ENCODE data around the gene RMND1.
"Not testable (repeated sequence)": the region's sequence is repeated elsewhere in the genome, so short reads cannot be mapped to it uniquely, and the experiment has no call there.

Gene RMND1

GRCh38 chr6:151451417-151451949, 443 bp downstream of the RMND1 start:
- peak overlapping the region; percentile 71 for H3K4me3 ChIP-seq (replicated peaks; ENCODE audit: low read depth, low read length)
- no peaks in the 10 kb centered on the region for H3K27me3 ChIP-seq (replicated peaks; ENCODE audit: control insufficient read depth, insufficient read depth, low read length)
- TF ChIP-seq, protein P1, sequence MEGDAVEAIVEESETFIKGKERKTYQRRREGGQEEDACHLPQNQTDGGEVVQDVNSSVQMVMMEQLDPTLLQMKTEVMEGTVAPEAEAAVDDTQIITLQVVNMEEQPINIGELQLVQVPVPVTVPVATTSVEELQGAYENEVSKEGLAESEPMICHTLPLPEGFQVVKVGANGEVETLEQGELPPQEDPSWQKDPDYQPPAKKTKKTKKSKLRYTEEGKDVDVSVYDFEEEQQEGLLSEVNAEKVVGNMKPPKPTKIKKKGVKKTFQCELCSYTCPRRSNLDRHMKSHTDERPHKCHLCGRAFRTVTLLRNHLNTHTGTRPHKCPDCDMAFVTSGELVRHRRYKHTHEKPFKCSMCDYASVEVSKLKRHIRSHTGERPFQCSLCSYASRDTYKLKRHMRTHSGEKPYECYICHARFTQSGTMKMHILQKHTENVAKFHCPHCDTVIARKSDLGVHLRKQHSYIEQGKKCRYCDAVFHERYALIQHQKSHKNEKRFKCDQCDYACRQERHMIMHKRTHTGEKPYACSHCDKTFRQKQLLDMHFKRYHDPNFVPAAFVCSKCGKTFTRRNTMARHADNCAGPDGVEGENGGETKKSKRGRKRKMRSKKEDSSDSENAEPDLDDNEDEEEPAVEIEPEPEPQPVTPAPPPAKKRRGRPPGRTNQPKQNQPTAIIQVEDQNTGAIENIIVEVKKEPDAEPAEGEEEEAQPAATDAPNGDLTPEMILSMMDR (IDR thresholded peaks at IDR 0.05; ENCODE audit: insufficient read depth, low read length, poor library complexity, severe bottlenecking) = no peak
- DNase-seq (ENCODE audit: extremely low read depth, insufficient read length) = no peak
- H3K36me3 ChIP-seq (ENCODE audit: control insufficient read depth, insufficient read depth, low read length) = no peaks in the 10 kb centered on the region

DNA sequence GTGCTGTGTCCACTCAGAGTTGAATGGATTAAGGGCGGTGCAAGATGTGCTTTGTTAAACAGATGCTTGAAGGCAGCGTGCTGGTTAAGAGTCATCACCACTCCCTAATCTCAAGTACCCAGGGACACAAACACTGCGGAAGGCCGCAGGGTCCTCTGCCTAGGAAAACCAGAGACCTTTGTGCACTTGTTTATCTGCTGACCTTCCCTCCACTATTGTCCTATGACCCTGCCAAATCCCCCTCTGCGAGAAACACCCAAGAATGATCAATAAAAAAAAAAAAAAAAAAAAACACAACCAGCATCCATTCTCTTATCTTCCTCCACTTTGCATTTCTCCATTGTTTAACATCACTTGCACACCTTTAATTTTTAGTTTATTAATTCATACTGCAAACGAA, 998 bp downstream of the RMND1 start:
- not testable (repeated sequence) for H3K36me3 ChIP-seq (ENCODE audit: control insufficient read depth, insufficient read depth, low read length); DNase-seq (ENCODE audit: extremely low read depth, insufficient read length); H3K27me3 ChIP-seq (replicated peaks; ENCODE audit: control insufficient read depth, insufficient read depth, low read length)
- H3K4me3 ChIP-seq (replicated peaks; ENCODE audit: low read depth, low read length) = peak overlapping the region; percentile 71

- TF ChIP-seq, protein P1 (IDR thresholded peaks at IDR 0.05; ENCODE audit: insufficient read depth, low read length, poor library complexity, severe bottlenecking) = no peak
- H3K36me3 ChIP-seq (ENCODE audit: control insufficient read depth, insufficient read depth, low read length) = no peaks in the 10 kb centered on the region; the same call in 1 of the 2 replicates
- H3K27me3 ChIP-seq (replicated peaks; ENCODE audit: control insufficient read depth, insufficient read depth, low read length) = no peaks in the 10 kb centered on the region
- H3K4me3 ChIP-seq (replicated peaks; ENCODE audit: low read depth, low read length) = no peak overlapping the region
- DNase-seq (ENCODE audit: extremely low read depth, insufficient read length) = no peak
Observed at GRCh38 chr6:151448623-151449022, 3.3 kb downstream of the RMND1 start.

DNA sequence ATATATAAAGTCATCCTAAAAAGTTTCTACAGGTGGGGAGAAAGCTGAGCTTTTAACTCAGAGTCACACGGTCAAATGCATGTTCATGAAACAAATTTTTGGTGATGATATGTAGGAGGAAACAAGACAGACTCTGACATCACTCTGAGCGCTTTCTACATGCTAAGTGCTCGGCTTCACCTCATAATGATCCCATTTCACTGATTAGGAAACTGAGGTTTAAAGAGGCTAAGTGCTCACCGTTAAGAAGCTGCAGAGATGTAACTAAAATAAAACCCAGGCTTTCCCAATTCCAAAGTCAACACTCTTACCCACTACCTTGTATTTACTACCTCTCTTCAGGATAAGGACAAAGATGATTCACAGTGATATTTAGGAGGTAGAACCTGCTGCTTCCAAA, 4.7 kb downstream of the RMND1 start:
- no peak for DNase-seq (ENCODE audit: extremely low read depth, insufficient read length)
- Histone ChIP-seq H3K36me3 (ENCODE audit: control insufficient read depth, insufficient read depth, low read length) (no peaks in the 10 kb centered on the region; the same call in 1 of the 2 replicates), H3K27me3 (replicated peaks; ENCODE audit: control insufficient read depth, insufficient read depth, low read length) (no peaks in the 10 kb centered on the region), H3K4me3 (replicated peaks; ENCODE audit: low read depth, low read length) (no peak overlapping the region)
- TF ChIP-seq, protein P1 (IDR thresholded peaks at IDR 0.05; ENCODE audit: insufficient read depth, low read length, poor library complexity, severe bottlenecking) = no peak

DNA sequence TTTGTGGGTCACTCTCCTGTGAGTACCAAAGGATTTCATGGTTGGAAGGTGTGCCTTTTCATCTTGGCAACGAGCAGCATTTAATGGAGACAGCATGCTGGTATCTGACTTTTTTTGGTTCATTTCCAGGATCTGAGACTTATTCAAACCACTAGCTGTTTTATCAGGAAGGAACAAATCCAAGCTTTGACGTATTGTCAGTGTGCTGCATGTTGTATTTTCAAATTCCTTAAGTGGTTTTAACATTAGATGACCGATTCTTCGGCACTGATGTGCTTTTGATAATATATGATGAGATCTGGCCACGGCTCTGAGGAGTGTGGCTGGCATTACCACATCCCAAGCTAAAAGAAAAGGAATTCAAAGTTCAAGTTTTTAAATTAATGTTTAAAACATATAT, 6.4 kb downstream of the RMND1 start:
- TF ChIP-seq, protein P1 (IDR thresholded peaks at IDR 0.05; ENCODE audit: insufficient read depth, low read length, poor library complexity, severe bottlenecking) = no peak
- H3K36me3 ChIP-seq (ENCODE audit: control insufficient read depth, insufficient read depth, low read length) = no peaks in the 10 kb centered on the region; the same call in 1 of the 2 replicates
- no peaks in the 10 kb centered on the region for H3K27me3 ChIP-seq (replicated peaks; ENCODE audit: control insufficient read depth, insufficient read depth, low read length)
- DNase-seq (ENCODE audit: extremely low read depth, insufficient read length) = no peak
- H3K4me3 ChIP-seq (replicated peaks; ENCODE audit: low read depth, low read length) = no peak overlapping the region

- TF ChIP-seq, protein P1 (IDR thresholded peaks at IDR 0.05; ENCODE audit: insufficient read depth, low read length, poor library complexity, severe bottlenecking) = no peak
- H3K27me3 ChIP-seq (replicated peaks; ENCODE audit: control insufficient read depth, insufficient read depth, low read length) = no peaks in the 10 kb centered on the region
- no peak for DNase-seq (ENCODE audit: extremely low read depth, insufficient read length)
- no peak overlapping the region for H3K4me3 ChIP-seq (replicated peaks; ENCODE audit: low read depth, low read length)
- no peaks in the 10 kb centered on the region; the same call in 1 of the 2 replicates for H3K36me3 ChIP-seq (ENCODE audit: control insufficient read depth, insufficient read depth, low read length)
Observed at GRCh38 chr6:151443911-151444621, 7.9 kb downstream of the RMND1 start.

All from GM06990 (cell line).